Mucosa of stomach (tissue), 1 donor: ENCODE data around the gene FMNL1.
A peak's percentile ranks its signal among the peaks of the same experiment; 100 is the strongest.

ENCODE experiments used
- H3K27me3 ChIP-seq: one replicate; pipeline ENCODE4 v1.7.0; 2013; ENCODE audit warnings: mild to moderate bottlenecking, low read length; ENCODE audit not compliant: control insufficient read depth, insufficient read depth
- H3K36me3 ChIP-seq: one replicate; pipeline ENCODE4 v1.7.0; 2013; ENCODE audit warnings: low read length; ENCODE audit not compliant: control insufficient read depth, insufficient read depth
- H3K4me1 ChIP-seq: one replicate; pipeline ENCODE4 v1.7.0; 2013; ENCODE audit warnings: mild to moderate bottlenecking, low read length; ENCODE audit not compliant: control insufficient read depth, insufficient read depth
- H3K4me3 ChIP-seq: one replicate; pipeline ENCODE4 v1.7.0; 2013; ENCODE audit warnings: low read length
- H3K9ac ChIP-seq: one replicate; pipeline ENCODE4 v1.7.0; 2013; ENCODE audit warnings: mild to moderate bottlenecking, low read length, moderate library complexity
- H3K9me3 ChIP-seq: one replicate; pipeline ENCODE4 v1.7.0; 2013; ENCODE audit warnings: mild to moderate bottlenecking, low read length, moderate library complexity; ENCODE audit not compliant: control insufficient read depth
- donor health status: Pancreatic carcinoma.

Gene FMNL1

DNA sequence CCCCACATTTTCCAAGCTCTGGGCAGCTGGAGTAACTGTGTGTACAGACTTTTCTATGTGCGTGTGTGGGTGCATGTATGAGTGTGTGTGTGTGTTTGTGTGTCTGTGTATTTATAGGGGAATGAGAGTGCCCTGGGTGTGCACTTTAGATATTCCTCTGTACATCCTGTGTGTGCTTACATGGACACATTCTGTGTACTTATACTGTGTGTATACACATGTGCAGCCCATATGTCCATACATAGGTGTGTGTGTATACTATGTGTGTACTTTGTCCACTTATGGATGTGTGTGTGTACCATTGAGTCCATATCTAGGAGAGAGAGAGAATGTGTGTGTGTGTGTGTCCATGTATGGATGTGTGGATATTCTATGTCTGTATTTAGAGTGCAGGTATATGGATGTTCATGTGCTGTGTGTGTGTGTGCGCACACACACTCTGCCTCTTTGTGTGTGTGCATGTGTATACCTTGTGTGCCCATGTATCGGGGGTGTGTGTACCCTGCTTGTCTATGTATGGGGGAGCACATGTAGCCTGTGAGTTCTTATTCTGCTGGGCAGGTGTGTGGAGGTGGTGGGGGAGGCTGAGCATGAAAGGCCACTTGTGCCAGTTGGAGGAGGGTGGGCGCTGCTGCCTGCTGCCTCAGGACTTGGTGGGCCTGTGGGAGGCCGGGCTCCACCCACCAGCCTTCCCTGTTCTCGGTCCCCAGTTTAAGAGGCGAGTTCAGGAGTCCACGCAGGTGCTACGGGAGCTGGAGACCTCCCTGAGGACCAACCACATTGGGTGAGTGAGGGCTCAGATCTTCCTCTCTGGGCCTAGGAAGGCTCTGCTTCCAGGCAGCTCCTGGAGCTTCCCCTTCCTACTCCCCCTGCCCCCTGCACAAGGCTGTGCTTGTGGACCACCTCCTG lies 11.1 kb downstream of the FMNL1 start:
- Histone ChIP-seq H3K27me3 (peaks cover 5% of the 10 kb centered on the region), H3K9me3 (no peaks in the 10 kb centered on the region), H3K4me3 (no peak overlapping the region), H3K36me3 (no peaks in the 10 kb centered on the region), H3K9ac (no peak overlapping the region), H3K4me1 (peaks cover 28% of the 10 kb centered on the region)

DNA sequence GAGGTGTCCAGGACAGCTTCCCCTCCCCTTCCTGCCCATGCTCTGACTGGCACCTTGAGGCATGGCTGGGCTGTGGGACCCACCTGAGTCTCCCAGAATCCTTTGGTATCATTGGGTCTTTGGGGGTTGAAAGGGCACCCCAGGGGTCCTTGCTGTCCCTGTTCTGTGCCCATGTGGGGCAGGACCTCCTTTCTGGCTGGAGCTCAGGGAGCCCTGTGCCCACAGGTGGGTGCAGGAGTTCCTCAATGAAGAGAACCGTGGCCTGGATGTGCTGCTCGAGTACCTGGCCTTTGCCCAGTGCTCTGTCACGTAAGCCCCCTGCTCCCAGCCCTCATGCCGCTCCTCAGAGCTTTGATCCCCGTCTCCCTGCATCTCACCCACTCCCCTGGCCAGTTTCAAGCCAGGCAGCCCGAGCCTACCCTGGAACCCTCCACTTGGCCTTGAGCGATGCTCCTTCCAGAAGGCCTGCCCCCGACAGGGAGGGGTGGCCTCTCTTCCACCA lies 11.8 kb downstream of the FMNL1 start:
- H3K36me3 ChIP-seq: no peaks in the 10 kb centered on the region
- no peak overlapping the region for H3K9ac ChIP-seq
- peaks cover 23% of the 10 kb centered on the region for H3K4me1 ChIP-seq
- H3K27me3 ChIP-seq: peaks cover 5% of the 10 kb centered on the region
- no peaks in the 10 kb centered on the region for H3K9me3 ChIP-seq
- no peak overlapping the region for H3K4me3 ChIP-seq

DNA sequence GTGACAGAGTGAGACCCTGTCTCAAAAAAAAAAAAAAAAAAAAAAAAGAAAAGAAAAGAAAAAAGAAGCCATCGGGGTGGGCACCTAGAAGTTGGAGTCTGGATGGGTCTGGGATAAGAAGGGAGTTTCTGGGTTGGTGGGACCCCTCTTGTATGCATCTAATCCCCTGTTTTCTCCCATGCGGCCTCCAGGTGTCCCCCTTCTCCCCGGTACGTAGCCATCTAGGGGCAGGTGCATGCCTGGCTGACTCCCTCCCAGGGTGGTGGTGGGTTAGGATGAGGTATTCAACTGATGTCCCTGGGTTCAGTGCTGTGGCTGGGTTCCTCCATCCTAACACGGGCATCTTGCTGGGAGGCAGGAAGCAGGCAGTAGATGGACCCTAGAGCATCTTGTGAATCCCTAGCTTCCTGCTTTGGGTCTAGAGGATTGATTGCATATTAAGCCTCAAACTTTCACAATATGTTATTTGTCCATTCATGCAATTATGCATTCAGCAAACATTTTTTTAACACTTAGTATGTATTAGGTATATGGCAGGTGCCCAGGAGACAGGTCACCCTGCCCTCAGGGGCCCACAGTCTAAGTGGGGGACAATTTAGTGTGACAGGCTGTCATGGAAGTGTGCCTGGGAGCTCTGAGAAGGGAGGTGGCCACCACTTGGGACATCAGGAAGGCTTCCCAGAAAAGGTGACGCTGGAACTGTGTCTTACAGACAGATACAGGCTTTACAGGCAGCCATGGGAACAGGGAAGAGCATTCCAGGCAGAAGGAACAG lies 13.1 kb downstream of the FMNL1 start:
- peaks cover 11% of the 10 kb centered on the region for H3K4me1 ChIP-seq
- H3K36me3 ChIP-seq: no peaks in the 10 kb centered on the region
- peaks cover 6% of the 10 kb centered on the region for H3K27me3 ChIP-seq
- H3K9ac ChIP-seq: no peak overlapping the region
- no peak overlapping the region for H3K4me3 ChIP-seq
- H3K9me3 ChIP-seq: no peaks in the 10 kb centered on the region

DNA sequence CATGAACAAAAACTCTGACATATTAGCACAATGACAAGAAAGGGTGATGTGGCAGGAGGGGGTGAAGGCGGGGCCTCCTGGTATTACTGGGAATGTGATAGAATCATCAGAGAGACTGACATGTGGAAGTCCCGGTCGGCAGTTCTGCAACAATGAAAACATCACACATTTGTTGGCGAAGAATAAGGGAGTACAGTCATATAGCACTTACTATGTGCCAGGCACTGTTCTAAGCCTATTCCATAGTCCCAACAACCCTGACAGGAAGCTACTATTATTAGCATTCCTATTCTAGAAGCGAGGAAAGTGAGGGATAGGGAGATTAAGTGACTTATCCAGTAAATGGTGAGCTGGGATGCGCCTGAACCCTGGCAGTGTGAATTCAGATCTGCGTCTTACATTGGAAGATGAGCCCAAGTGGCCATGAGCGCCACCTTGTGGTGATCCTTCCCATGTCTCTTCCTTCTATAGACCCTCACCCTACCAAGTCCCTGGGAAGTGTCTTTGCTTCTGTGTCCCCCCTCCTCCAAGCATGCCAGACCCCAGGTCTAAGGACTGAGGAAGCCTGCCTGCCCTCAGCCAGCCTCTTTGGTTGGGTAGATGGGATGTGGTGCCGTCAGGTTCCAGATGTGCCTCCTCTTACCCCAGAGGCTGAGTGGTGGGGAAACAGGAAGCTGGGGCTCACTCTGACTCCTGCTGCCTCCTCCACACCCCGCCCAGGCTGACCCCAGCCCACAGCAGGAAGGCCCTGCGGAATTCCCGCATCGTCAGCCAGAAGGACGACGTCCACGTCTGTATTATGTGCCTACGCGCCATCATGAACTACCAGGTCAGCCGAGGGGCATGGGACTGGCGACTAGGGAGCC lies 14.0 kb downstream of the FMNL1 start:
- Histone ChIP-seq H3K4me1 (peaks cover 9% of the 10 kb centered on the region), H3K9me3 (no peaks in the 10 kb centered on the region), H3K4me3 (no peak overlapping the region), H3K36me3 (no peaks in the 10 kb centered on the region), H3K27me3 (peaks cover 13% of the 10 kb centered on the region), H3K9ac (no peak overlapping the region)

DNA sequence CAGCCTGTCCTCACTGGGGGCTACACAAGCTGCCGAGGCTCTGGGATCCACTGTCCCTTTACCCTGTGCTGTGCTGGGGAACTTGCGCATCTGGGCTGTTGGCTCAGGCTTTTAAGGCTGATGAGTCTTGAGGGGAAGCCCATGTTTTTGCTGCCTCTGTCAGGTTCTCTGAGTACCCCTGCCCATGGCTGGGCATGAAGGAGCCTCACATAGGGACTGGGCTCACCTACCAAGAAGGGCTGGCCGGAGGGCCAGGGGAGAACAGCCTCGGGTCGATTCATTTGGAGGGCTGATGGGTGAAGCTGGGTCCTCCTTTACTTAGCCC lies 14.6 kb downstream of the FMNL1 start:
- no peak overlapping the region for H3K4me3 ChIP-seq
- no peak overlapping the region for H3K9ac ChIP-seq
- H3K9me3 ChIP-seq: no peaks in the 10 kb centered on the region
- H3K4me1 ChIP-seq: peaks cover 10% of the 10 kb centered on the region
- no peaks in the 10 kb centered on the region for H3K36me3 ChIP-seq
- peaks cover 16% of the 10 kb centered on the region for H3K27me3 ChIP-seq

DNA sequence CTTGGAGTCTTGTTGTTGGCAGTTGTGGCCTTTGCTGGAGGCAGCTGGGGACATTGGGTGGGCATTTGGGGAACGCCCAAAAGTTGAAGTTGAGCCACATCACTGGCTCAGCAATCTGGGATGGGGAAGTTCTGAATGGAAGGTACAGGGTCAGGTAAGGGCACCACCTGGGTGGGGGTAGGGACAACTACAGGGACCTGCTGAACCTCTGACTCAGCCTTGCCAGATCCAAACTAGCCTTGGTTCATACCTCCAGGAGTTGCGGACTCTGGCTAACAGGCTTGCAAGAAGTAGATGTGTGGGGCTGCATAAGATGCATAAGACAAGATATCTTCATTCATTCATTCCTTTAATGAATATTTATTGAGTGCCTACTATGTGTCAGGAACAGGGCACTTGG lies 16.0 kb downstream of the FMNL1 start:
- Histone ChIP-seq H3K4me1 (peaks cover 14% of the 10 kb centered on the region), H3K9me3 (no peaks in the 10 kb centered on the region), H3K36me3 (no peaks in the 10 kb centered on the region), H3K4me3 (no peak overlapping the region), H3K9ac (no peak overlapping the region), H3K27me3 (peaks cover 24% of the 10 kb centered on the region)

DNA sequence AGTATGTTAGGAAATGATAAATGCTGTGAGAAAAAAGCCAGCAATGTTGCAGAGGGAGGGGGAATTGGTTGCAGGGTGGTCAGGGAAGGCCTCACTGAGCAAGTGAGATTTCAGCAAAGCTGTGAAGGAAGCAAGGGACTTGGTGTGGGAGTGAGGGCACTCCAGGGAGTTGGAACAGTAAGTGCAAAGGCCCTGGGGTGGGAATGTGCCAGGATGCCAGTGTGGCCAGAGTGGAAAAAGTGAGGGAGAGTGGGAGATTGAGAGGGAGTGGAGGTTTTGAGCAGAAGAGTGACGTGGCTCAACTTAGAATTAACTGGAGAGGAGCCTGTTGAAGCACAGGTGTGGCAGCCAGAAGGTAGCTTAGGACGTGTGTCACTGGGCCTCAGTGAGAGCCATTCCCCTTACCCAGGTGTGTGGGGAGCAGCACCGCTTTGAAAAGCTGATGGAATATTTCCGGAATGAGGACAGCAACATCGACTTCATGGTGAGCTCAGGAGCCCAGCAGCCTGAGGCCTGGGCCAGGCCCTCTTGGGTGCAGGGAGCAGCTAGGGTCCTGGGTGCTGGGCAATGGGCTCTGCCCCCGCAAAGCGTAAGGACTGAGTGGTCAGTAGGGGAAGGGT lies 16.6 kb downstream of the FMNL1 start:
- Histone ChIP-seq H3K9ac (no peak overlapping the region), H3K36me3 (no peaks in the 10 kb centered on the region), H3K4me1 (peaks cover 16% of the 10 kb centered on the region), H3K9me3 (no peaks in the 10 kb centered on the region), H3K4me3 (no peak overlapping the region), H3K27me3 (peaks cover 27% of the 10 kb centered on the region)

DNA sequence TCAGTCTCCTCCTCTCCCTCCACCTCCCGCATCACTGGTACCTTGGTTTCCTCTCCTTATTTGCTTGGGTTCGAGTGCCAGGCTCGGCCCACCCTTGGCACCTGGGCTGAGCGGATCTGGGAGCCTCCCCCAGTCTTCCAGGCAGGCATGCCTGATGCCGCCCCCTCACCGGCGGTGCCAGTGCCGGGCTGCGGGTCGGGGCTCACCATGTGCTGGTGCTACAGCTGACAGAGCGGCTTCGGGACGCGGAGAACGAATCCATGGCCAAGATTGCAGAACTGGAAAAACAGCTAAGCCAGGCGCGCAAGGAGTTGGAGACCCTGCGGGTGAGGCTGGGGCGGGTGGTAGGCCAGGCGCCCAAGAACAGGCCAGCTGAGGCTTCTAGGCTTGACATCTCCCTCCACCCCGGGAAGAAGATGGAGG lies 19.2 kb downstream of the FMNL1 start:
- peak overlapping the region; percentile 4 for H3K4me3 ChIP-seq
- no peaks in the 10 kb centered on the region for H3K9me3 ChIP-seq
- peaks cover 26% of the 10 kb centered on the region for H3K4me1 ChIP-seq
- no peaks in the 10 kb centered on the region for H3K36me3 ChIP-seq
- H3K27me3 ChIP-seq: peaks cover 27% of the 10 kb centered on the region
- H3K9ac ChIP-seq: peak overlapping the region; percentile 34

DNA sequence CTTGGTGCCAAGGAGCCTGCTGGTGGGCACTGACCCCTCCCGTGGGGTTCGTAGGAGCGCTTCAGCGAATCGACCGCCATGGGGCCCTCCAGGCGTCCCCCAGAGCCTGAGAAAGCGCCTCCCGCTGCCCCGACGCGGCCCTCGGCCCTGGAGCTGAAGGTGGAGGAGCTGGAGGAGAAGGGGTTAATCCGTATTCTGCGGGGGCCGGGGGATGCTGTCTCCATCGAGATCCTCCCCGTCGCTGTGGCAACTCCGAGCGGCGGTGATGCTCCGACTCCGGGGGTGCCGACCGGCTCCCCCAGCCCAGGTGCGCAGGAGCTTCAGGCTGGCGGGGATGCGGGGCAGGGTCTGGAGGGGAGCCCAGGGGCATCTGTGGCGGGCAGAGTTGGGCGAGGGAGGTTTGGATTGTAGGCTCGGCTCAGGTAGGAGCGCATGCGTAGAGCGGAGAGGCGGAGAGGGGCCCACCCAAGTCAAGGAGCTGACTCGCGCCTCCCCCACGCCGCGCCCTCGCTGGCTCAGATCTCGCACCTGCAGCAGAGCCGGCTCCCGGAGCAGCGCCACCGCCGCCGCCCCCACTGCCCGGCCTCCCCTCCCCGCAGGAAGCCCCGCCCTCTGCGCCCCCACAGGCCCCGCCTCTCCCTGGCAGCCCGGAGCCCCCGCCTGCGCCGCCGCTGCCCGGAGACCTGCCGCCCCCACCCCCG lies 19.8 kb downstream of the FMNL1 start:
- Histone ChIP-seq H3K36me3 (no peaks in the 10 kb centered on the region), H3K27me3 (peaks cover 27% of the 10 kb centered on the region), H3K4me1 (peaks cover 28% of the 10 kb centered on the region), H3K9me3 (no peaks in the 10 kb centered on the region), H3K4me3 (peak overlapping the region; percentile 4), H3K9ac (peak overlapping the region; percentile 34)

DNA sequence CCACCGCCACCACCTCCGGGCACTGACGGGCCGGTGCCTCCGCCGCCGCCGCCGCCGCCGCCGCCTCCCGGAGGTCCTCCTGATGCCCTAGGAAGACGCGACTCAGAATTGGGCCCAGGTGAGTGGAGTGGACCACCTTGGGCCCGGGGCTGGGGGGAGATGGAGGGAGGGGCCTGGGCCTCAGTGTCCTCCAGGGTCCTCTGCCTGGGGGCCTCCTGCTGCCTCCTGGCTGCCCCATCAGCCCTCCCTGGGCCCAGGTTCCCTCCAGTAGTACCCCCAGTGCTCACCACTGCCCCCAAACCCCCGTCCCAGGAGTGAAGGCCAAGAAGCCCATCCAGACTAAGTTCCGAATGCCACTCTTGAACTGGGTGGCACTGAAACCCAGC lies 20.3 kb downstream of the FMNL1 start:
- no peaks in the 10 kb centered on the region for H3K36me3 ChIP-seq
- peaks cover 27% of the 10 kb centered on the region for H3K27me3 ChIP-seq
- no peak overlapping the region for H3K9ac ChIP-seq
- no peaks in the 10 kb centered on the region for H3K9me3 ChIP-seq
- peaks cover 34% of the 10 kb centered on the region for H3K4me1 ChIP-seq
- no peak overlapping the region for H3K4me3 ChIP-seq

DNA sequence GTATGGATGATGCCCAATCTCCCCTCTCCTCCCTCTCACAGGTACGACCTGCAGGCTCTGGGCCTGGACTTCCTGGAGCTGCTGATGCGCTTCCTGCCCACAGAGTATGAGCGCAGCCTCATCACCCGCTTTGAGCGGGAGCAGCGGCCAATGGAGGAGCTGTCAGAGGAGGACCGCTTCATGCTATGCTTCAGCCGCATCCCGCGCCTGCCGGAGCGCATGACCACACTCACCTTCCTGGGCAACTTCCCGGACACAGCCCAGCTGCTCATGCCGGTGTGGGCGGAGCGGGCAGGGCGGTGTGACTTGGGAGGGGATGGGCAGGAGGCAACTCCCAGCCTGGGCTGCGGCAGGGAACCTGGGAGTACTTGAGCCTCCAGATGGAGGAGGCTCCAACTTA lies 22.1 kb downstream of the FMNL1 start:
- no peaks in the 10 kb centered on the region for H3K9me3 ChIP-seq
- H3K27me3 ChIP-seq: peaks cover 27% of the 10 kb centered on the region
- H3K36me3 ChIP-seq: no peaks in the 10 kb centered on the region
- H3K9ac ChIP-seq: no peak overlapping the region
- no peak overlapping the region for H3K4me3 ChIP-seq
- peaks cover 41% of the 10 kb centered on the region for H3K4me1 ChIP-seq
